Upper lobe of left lung (tissue), 4 donors: ENCODE results near the gene VPS11.

Experiments used
- CTCF ChIP-seq, 6 experiments: fragments of 450-650 bp in 4 of 6; fragments of 200-600 bp in 2 of 6; sonication (generic) in 2 of 6; IDR thresholded peaks; one replicate each; pipeline ENCODE4 v1.5.1; 2016 to 2019; ENCODE audit warnings: antibody characterized with exemption in 6 of 6
- EP300 ChIP-seq, 4 donors: sonication (generic); formaldehyde crosslinking; IDR thresholded peaks; one replicate each; pipeline ENCODE4 v1.5.1; 2017; ENCODE audit warnings: antibody characterized with exemption in 4 of 4, control low read depth in 2 of 4

- TF ChIP-seq CTCF (IDR thresholded peaks at IDR 0.05): no peak
- no peak for TF ChIP-seq EP300 (IDR thresholded peaks at IDR 0.05)
Observed at GRCh38 chr11:119110439-119110838, 42.8 kb downstream of the VPS11 start.
